Amniotic epithelial cell (primary cell): Measurements from ENCODE around the gene MPV17L2.

Experiments used
- DNase-seq: peaks from one replicate; pipeline ENCODE4 v3.0.0-alpha.2; 2010; ENCODE audit warnings: low read depth

The MPV17L2 gene

GRCh38 chr19:18218600-18218999 lies 25.6 kb downstream of the MPV17L2 start:
- DNase-seq, result no peak

GRCh38 chr19:18219911-18220631 lies 27.1 kb downstream of the MPV17L2 start:
- DNase-seq, result no peak

GRCh38 chr19:18220632-18221275 lies 27.7 kb downstream of the MPV17L2 start:
- no peak for DNase-seq

- no peak for DNase-seq
Observed at GRCh38 chr19:18221815-18222725, 29.1 kb downstream of the MPV17L2 start.

GRCh38 chr19:18223860-18224524 lies 31.0 kb downstream of the MPV17L2 start:
- peak; percentile 49 for DNase-seq

GRCh38 chr19:18224525-18225354 lies 31.7 kb downstream of the MPV17L2 start:
- DNase-seq, result peak; percentile 98

GRCh38 chr19:18225355-18225701 lies 32.3 kb downstream of the MPV17L2 start:
- no peak for DNase-seq

- DNase-seq, result no peak
Observed at GRCh38 chr19:18225702-18226468, 32.9 kb downstream of the MPV17L2 start, which contains the start of gene PDE4C. Gene PDE4C (minus strand): TSS chr19:18226438. CDS start chr19:18226415, 23 bp downstream.

GRCh38 chr19:18226956-18227780 lies 34.1 kb downstream of the MPV17L2 start:
- DNase-seq, result no peak

GRCh38 chr19:18227781-18228271 lies 34.8 kb downstream of the MPV17L2 start:
- DNase-seq, result no peak

GRCh38 chr19:18229474-18229873 lies 36.5 kb downstream of the MPV17L2 start:
- DNase-seq, result no peak

- DNase-seq, result no peak
Observed at GRCh38 chr19:18229915-18230314, 36.9 kb downstream of the MPV17L2 start.

- no peak for DNase-seq
Observed at GRCh38 chr19:18230941-18231734, 38.1 kb downstream of the MPV17L2 start.

- DNase-seq, result no peak
Observed at GRCh38 chr19:18231775-18232174, 38.8 kb downstream of the MPV17L2 start.

GRCh38 chr19:18232540-18233223 lies 39.7 kb downstream of the MPV17L2 start:
- no peak for DNase-seq

- peak; percentile 40 for DNase-seq
Observed at GRCh38 chr19:18233224-18233825, 40.3 kb downstream of the MPV17L2 start.

- DNase-seq, result no peak
Observed at GRCh38 chr19:18234194-18234593, 41.2 kb downstream of the MPV17L2 start.
